GM23338 (cell line): ENCODE measurements around the gene NTN4. TPM values are rescaled to one million over a fixed set of nuclear protein-coding genes. Genes with fewer than 3 reads are reported as not detected.
"Not testable (repeated sequence)": the region's sequence is repeated elsewhere in the genome, so short reads cannot be mapped to it uniquely, and the experiment has no call there.

ENCODE experiments used
- ATAC-seq: fragments of 200-7000 bp; cut with Tn5 transposase; 3 replicates; pipeline ENCODE4 v1.9.1; 2020
- DNase-seq: peaks from one replicate; pipeline ENCODE4 v3.0.0-alpha.2; 2015; ENCODE audit warnings: low spot score
- H2AFZ ChIP-seq: fragments of 200-600 bp; sonication (generic); 2 replicates; pipeline ENCODE4 v1.8.0; 2016; ENCODE audit warnings: antibody characterized with exemption, mild to moderate bottlenecking, moderate library complexity
- H3F3A ChIP-seq: fragments of 200-600 bp; sonication (generic); replicated peaks from 2 replicates; pipeline ENCODE4 v1.8.0; 2017; ENCODE audit warnings: antibody characterized with exemption, mixed run types, low read depth
- H3K27ac ChIP-seq: fragments of 200-600 bp; sonication (generic); 2 replicates; pipeline ENCODE4 v1.6.1; 2016; ENCODE audit warnings: low read depth
- H3K27me3 ChIP-seq: fragments of 200-600 bp; sonication (generic); 2 replicates; pipeline ENCODE4 v1.8.0; 2016; ENCODE audit warnings: mild to moderate bottlenecking, mixed run types, moderate library complexity; ENCODE audit not compliant: insufficient read depth
- H3K36me3 ChIP-seq: fragments of 200-600 bp; sonication (generic); 2 replicates; pipeline ENCODE4 v1.8.0; 2016; ENCODE audit warnings: mild to moderate bottlenecking; ENCODE audit not compliant: insufficient read depth
- H3K4me1 ChIP-seq: fragments of 200-600 bp; sonication (generic); 2 replicates; pipeline ENCODE4 v1.8.0; 2016; ENCODE audit warnings: mild to moderate bottlenecking, moderate library complexity; ENCODE audit not compliant: insufficient read depth
- H3K4me2 ChIP-seq: fragments of 200-600 bp; sonication (generic); 2 replicates; pipeline ENCODE4 v1.7.1; 2017; ENCODE audit warnings: mixed run types
- H3K4me3 ChIP-seq: fragments of 200-600 bp; sonication (generic); 2 replicates; pipeline ENCODE4 v1.6.1; 2016; ENCODE audit warnings: mixed run types
- H3K79me2 ChIP-seq: fragments of 200-600 bp; sonication (generic); replicated peaks from 2 replicates; pipeline ENCODE4 v1.8.0; 2017; ENCODE audit warnings: mild to moderate bottlenecking; ENCODE audit not compliant: insufficient read depth
- H3K9me2 ChIP-seq: fragments of 200-600 bp; sonication (generic); 2 replicates; pipeline ENCODE4 v1.8.0; 2017; ENCODE audit not compliant: insufficient read depth
- H4K20me1 ChIP-seq: fragments of 200-600 bp; sonication (generic); replicated peaks from 2 replicates; pipeline ENCODE4 v1.8.0; 2017; ENCODE audit warnings: mild to moderate bottlenecking; ENCODE audit not compliant: insufficient read depth
- H3K27ac Mint-ChIP-seq: 2 replicates; pipeline ENCODE4 v1.8.0; 2020; ENCODE audit warnings: inconsistent platforms, mild to moderate bottlenecking, moderate library complexity, mixed read lengths
- H3K27me3 Mint-ChIP-seq: 3 replicates; pipeline ENCODE4 v1.8.0; 2022; ENCODE audit warnings: low read depth, mild to moderate bottlenecking, moderate library complexity, mixed read lengths, inconsistent platforms; ENCODE audit not compliant: insufficient read depth, poor library complexity
- H3K36me3 Mint-ChIP-seq: 3 replicates; pipeline ENCODE4 v1.8.0; 2021; ENCODE audit warnings: low read depth, mild to moderate bottlenecking, inconsistent platforms, moderate library complexity, mixed read lengths
- H3K4me1 Mint-ChIP-seq: 3 replicates; pipeline ENCODE4 v1.8.0; 2020; ENCODE audit warnings: mild to moderate bottlenecking, inconsistent platforms, mixed read lengths
- H3K4me3 Mint-ChIP-seq: 3 replicates; pipeline ENCODE4 v1.8.0; 2021; ENCODE audit warnings: moderate library complexity, mild to moderate bottlenecking, inconsistent platforms, mixed read lengths
- H3K9me3 Mint-ChIP-seq: 3 replicates; pipeline ENCODE4 v1.8.0; 2020; ENCODE audit warnings: moderate library complexity, mild to moderate bottlenecking, inconsistent platforms, mixed read lengths
- CREB1 ChIP-seq: fragments of 250-450 bp; sonication (Bioruptor Pico); IDR thresholded peaks from 2 replicates; pipeline ENCODE4 v1.5.0; 2020; ENCODE audit warnings: low read depth, mild to moderate bottlenecking, moderate library complexity
- CTCF ChIP-seq, 2 experiments: fragments of 200-600 bp in 1 of 2; sonication (generic) in 1 of 2; conservative IDR thresholded peaks; 2 replicates each; pipeline versions ENCODE4 v1.5.1 to v1.6.1; 2016 to 2017; ENCODE audit warnings: antibody characterized with exemption in 2 of 2, low read depth in 2 of 2, mild to moderate bottlenecking in 2 of 2, moderate library complexity in 1 of 2
- EZH2 ChIP-seq: fragments of 200-600 bp; sonication (generic); IDR thresholded peaks from one replicate; pipeline ENCODE4 v1.8.0; 2017; ENCODE audit warnings: antibody characterized with exemption, mild to moderate bottlenecking, low read depth; ENCODE audit not compliant: unreplicated experiment
- EZH2phosphoT487 ChIP-seq: fragments of 200-600 bp; sonication (generic); IDR thresholded peaks from one replicate; pipeline ENCODE4 v1.8.1; 2018; ENCODE audit warnings: antibody characterized with exemption; ENCODE audit not compliant: unreplicated experiment
- JUNB ChIP-seq: IDR thresholded peaks from one replicate; pipeline ENCODE4 v1.6.1; 2016; ENCODE audit warnings: antibody characterized with exemption; ENCODE audit not compliant: unreplicated experiment
- NANOG ChIP-seq: IDR thresholded peaks from 2 replicates; pipeline ENCODE4 v1.6.1; 2016; ENCODE audit warnings: antibody characterized with exemption, borderline replicate concordance
- POLR2AphosphoS5 ChIP-seq: IDR thresholded peaks from 2 replicates; pipeline ENCODE4 v1.6.1; 2016; ENCODE audit warnings: antibody characterized with exemption, low read depth
- REST ChIP-seq: IDR thresholded peaks from one replicate; pipeline ENCODE4 v1.6.1; 2018; ENCODE audit warnings: antibody characterized with exemption; ENCODE audit not compliant: unreplicated experiment
- STAT1 ChIP-seq: IDR thresholded peaks from one replicate; pipeline ENCODE4 v1.6.1; 2016; ENCODE audit warnings: antibody characterized with exemption; ENCODE audit not compliant: unreplicated experiment
- ZNF114 ChIP-seq: fragments of 250-450 bp; sonication (Bioruptor Pico); IDR thresholded peaks from 2 replicates; pipeline ENCODE4 v1.5.0; 2020; ENCODE audit warnings: mild to moderate bottlenecking, moderate library complexity
- ZNF331 ChIP-seq: fragments of 250-450 bp; sonication (Bioruptor Pico); IDR thresholded peaks from 2 replicates; pipeline ENCODE4 v1.5.0; 2020; ENCODE audit warnings: low read depth, mild to moderate bottlenecking, moderate library complexity
- ZNF462 ChIP-seq: fragments of 250-450 bp; sonication (Bioruptor Pico); IDR thresholded peaks from 2 replicates; pipeline ENCODE4 v1.5.0; 2020; ENCODE audit warnings: mild to moderate bottlenecking, moderate library complexity
- polyA plus RNA-seq: library from polyadenylated mRNA; unstranded; fragments of >200 nt; fragmentation: Nextera tagmentation; extraction: Ambion mirVana; gene quantifications from 2 replicates; pipeline ENCODE4 v1.2.1, GENCODE V29; 2016
- total RNA-seq: library from RNA; depleted of rRNA; stranded (reverse); fragments of >200 nt; shearing (Covaris generic); gene quantifications from 2 replicates; pipeline ENCODE4 v1.2.3, GENCODE V29; 2014

Gene NTN4
- total and polyA plus RNA-seq, 2 experiments from 2014 or later, result 1.5 to 3.8 TPM

GRCh38 chr12:95616470-95616869, 174.1 kb downstream of the NTN4 start:
- DNase-seq, H2AFZ ChIP-seq, H3K4me1 ChIP-seq, H3K4me3 Mint-ChIP-seq, H3K4me2 ChIP-seq, ATAC-seq, H3K27ac Mint-ChIP-seq, H3K9me3 Mint-ChIP-seq, H3K79me2 ChIP-seq, H3K36me3 Mint-ChIP-seq, H3K27ac ChIP-seq, H3K9me2 ChIP-seq, H3F3A ChIP-seq, H3K27me3 ChIP-seq, H3K36me3 ChIP-seq, H3K4me3 ChIP-seq, H4K20me1 ChIP-seq, H3K27me3 Mint-ChIP-seq: not testable (repeated sequence)
- peaks cover 14% of the 10 kb centered on the region for H3K4me1 Mint-ChIP-seq

GRCh38 chr12:95615749-95616148, 174.8 kb downstream of the NTN4 start:
- Histone ChIP-seq H3K9me2 (no peaks in the 10 kb centered on the region), H3K27me3 (no peaks in the 10 kb centered on the region), H3K27ac (no peak overlapping the region), H3K4me2 (no peak overlapping the region), H3K4me1 (peaks cover 16% of the 10 kb centered on the region), H2AFZ (no peak overlapping the region), H3K36me3 (no peaks in the 10 kb centered on the region), H3F3A (no peaks in the 10 kb centered on the region), H3K4me3 (no peak overlapping the region), H3K79me2 (no peaks in the 10 kb centered on the region), H4K20me1 (no peaks in the 10 kb centered on the region)
- H3K36me3 Mint-ChIP-seq, result peaks cover 2% of the 10 kb centered on the region; the same call in 1 of the 3 replicates
- no peaks in the 10 kb centered on the region for H3K9me3 Mint-ChIP-seq
- no peak for ATAC-seq
- peaks cover 11% of the 10 kb centered on the region for H3K27me3 Mint-ChIP-seq
- no peak for DNase-seq
- peaks cover 22% of the 10 kb centered on the region for H3K4me1 Mint-ChIP-seq
- no peak overlapping the region for H3K4me3 Mint-ChIP-seq
- H3K27ac Mint-ChIP-seq, result no peak overlapping the region
- TF ChIP-seq EZH2, result no peak
- TF ChIP-seq NANOG, result no peak
- TF ChIP-seq REST, result no peak
- TF ChIP-seq POLR2AphosphoS5, result no peak
- no peak for TF ChIP-seq JUNB
- TF ChIP-seq ZNF462 (CRISPR knock-in tag), result no peak
- no peak for TF ChIP-seq CTCF (conservative IDR thresholded peaks at IDR 0.05; ENCODE audit: low read depth in 2 of 2)
- no peak for TF ChIP-seq EZH2phosphoT487
- no peak for TF ChIP-seq ZNF331
- no peak for TF ChIP-seq ZNF114
- no peak for TF ChIP-seq CREB1
- no peak for TF ChIP-seq STAT1
